Bronchus fibroblast of lung (primary cell): Measurements from ENCODE around the gene TRMT10A. TPM values are rescaled to one million over a fixed set of nuclear protein-coding genes. Genes with fewer than 3 reads are reported as not detected.

Source experiments
- total RNA-seq: library from RNA; depleted of rRNA; stranded (reverse); fragments of >200 nt; gene quantifications from 2 replicates; pipeline ENCODE4 v1.2.3, GENCODE V29; 2015

The TRMT10A gene, protein sequence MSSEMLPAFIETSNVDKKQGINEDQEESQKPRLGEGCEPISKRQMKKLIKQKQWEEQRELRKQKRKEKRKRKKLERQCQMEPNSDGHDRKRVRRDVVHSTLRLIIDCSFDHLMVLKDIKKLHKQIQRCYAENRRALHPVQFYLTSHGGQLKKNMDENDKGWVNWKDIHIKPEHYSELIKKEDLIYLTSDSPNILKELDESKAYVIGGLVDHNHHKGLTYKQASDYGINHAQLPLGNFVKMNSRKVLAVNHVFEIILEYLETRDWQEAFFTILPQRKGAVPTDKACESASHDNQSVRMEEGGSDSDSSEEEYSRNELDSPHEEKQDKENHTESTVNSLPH
- total RNA-seq: 5.2 and 7.6 TPM in 2 replicates

DNA sequence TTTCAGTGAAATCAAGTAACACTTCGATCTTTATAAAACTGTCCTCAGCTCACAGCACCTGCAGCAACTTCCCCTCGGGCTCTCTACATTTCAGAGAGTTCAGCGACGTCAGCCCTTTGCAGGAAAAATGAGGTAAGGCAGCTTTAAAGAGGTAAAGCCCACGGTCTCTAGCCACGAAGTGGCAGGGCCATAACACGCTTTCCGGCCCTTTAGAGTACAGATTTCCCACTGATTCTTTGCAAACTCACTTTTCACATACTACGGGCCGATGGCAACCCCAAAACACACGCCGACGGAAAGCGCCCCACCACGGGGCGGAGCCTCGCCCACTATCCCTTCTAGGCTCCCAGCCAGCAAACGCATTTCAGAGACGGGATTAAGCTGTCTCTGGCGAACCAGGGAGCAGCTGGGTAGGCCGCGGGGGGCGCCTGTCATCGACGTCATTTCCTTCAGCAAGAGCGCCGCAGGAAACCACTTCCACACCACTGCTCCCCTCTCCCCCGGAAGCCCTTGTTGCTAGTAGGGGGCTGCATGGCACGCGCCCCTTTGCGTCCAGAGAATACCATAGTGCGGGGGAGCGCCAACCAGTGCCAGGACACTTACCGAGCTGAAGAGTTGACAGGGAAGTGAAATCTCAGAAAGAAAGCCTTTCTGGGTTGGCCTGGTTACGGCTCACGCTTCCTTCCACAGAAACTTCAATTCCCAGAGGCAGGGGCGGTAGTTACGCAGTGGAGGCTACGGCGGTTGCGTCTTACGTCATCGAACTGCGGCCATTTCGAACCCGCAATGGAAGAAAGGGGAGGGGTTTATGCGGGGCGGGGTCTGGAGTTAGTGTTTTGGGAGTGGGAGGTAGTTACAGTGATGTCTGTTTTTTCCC lies at the start of gene TRMT10A:
TSS of gene TRMT10A (minus strand) at position 730 of the 877 bp plus-strand sequence. CDS start 4,701 bp downstream, outside the sequence.

DNA sequence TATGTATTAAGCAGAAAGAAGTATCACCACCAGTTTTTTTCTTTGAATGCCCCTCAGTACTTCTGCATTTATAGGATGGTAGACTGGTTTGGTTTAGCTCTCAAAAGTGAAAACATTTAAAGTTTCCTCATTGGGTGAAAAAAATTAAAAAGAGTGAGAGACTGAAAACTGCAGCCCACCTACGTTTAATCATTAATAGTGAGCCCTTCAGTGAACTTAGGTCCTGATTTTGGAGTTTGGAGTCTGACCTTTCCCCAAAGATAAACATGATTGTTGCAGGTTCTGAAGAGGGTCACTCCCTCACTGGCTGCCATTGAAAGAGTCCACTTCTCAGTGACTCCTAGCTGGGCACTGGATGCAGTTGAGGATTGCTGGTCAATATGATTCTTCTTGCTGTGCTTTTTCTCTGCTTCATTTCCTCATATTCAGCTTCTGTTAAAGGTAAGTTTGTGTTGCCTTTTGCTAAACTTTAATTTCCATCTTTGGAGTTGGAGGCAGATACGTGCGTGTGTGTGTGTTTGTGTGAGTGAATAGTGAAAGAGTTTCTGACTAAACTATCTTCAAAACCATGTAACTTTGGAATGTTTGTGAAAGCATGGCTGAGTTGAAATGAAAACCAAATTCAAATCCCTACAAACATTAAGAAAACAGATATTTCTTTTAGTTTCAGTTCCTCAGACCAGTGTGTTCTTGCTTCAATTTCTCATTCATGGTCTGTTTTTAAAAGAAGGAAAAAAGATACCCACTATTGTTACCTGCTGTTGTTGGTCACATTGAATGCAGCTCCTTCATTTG lies 10.9 kb upstream of the TRMT10A start, which contains the start of gene MTTP:
TSS of gene MTTP (plus strand) at position 295 of the 795 bp plus-strand sequence. CDS start at position 381, 86 bp downstream.

DNA sequence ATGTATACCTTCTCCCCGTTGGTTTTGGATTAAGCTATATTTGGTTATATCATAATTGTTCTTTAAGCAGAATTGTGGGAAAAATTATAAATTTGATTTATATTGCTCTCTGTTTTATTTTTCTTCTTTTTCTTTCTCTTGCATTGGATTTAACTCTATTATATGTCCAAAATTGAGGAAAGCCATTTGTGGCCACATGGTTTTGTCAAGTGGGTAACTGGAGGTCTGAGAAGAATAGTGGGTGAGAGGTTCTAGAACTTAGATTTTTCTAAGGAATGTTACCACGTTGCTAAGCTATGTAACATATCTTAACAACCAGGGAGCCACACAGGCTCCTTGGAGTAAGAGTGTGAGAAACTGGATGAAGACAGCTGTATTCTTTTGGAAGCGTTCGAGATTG lies 53.1 kb downstream of the TRMT10A start, which contains the start of gene C4orf17:
TSS of gene C4orf17 (plus strand) at position 301 of the 400 bp plus-strand sequence. CDS start 2,061 bp downstream, outside the sequence.

Other genes starting within 250 kb of the TRMT10A start
- 2.9 and 5.2 TPM in 2 replicates for gene ADH1B, start 242.6 kb downstream of the TRMT10A start, total RNA-seq
- gene ADH1C, start 211.3 kb downstream of the TRMT10A start, total RNA-seq: 0.34 and 1.5 TPM in 2 replicates
- gene ADH7, start 128.7 kb downstream of the TRMT10A start, total RNA-seq: not detected in 2 replicates
- gene C4orf17, start 53.0 kb downstream of the TRMT10A start, total RNA-seq: not detected in 2 replicates
- under 0.01 TPM in 2 replicates for gene MTTP, start 10.8 kb upstream of the TRMT10A start, total RNA-seq
- gene C4orf54, start 93.8 kb upstream of the TRMT10A start, total RNA-seq: not detected in 2 replicates